A549 (cell line): ENCODE measurements around the gene ZNF618. TPM values are rescaled to one million over a fixed set of nuclear protein-coding genes. Genes with fewer than 3 reads are reported as not detected.

Source experiments
- ATAC-seq, 2 experiments: fragments of 200-7000 bp in 1 of 2; fragments of >200 bp in 1 of 2; cut with Nextera tagmentation in 1 of 2; cut with Tn5 transposase in 1 of 2; 3 replicates each; pipeline versions ENCODE4 v1.8.0 to v1.9.1; 2018 to 2020; ENCODE audit warnings: mild to moderate bottlenecking in 1 of 2, moderate library complexity in 1 of 2
- CTCF ChIA-PET: fragments of 300-600 bp; sonication (Branson Sonifier 250); formaldehyde crosslinking; extraction: SDS; loops from one replicate; lab custom pipeline; 2021; ENCODE audit warnings: antibody characterized with exemption, inconsistent platforms; lab: Yijun Ruan, JAX
- POLR2A ChIA-PET: fragments of 350-600 bp; formaldehyde crosslinking; extraction: SDS; loops from one replicate; lab custom pipeline; 2021; ENCODE audit warnings: antibody characterized with exemption, inconsistent platforms; lab: Yijun Ruan, JAX
- DNase-seq, 2 experiments: peaks; one replicate each; pipeline versions ENCODE4 v3.0.0 to v3.0.0-alpha.2; 2011 to 2016; ENCODE audit warnings: low read depth in 1 of 2, low spot score in 1 of 2
- FAIRE-seq: peaks from 2 replicates; lab custom pipeline; 2011; peaks lifted over from hg19 to GRCh38; lab: Jason Lieb, UNC
- H3K27ac ChIP-seq, 2 experiments: fragments of >200 bp; sonication (Bioruptor Twin); formaldehyde crosslinking; 3 replicates each; pipeline ENCODE4 v1.5.1; 2016 to 2017
- H3K4me1 ChIP-seq: fragments of >200 bp; sonication (Bioruptor Twin); formaldehyde crosslinking; 3 replicates; pipeline ENCODE4 v1.6.1; 2016
- H3K4me2 ChIP-seq: fragments of >200 bp; sonication (Bioruptor Twin); formaldehyde crosslinking; 3 replicates; pipeline ENCODE4 v1.6.1; 2016
- H3K4me3 ChIP-seq: fragments of >200 bp; sonication (Bioruptor Twin); formaldehyde crosslinking; 3 replicates; pipeline ENCODE4 v1.5.1; 2016
- H3K9me3 ChIP-seq: fragments of >200 bp; sonication (Bioruptor Twin); formaldehyde crosslinking; 3 replicates; pipeline ENCODE4 v1.6.1; 2016
- BHLHE40 ChIP-seq: IDR thresholded peaks from 2 replicates; pipeline ENCODE4 v1.6.1; 2012; ENCODE audit warnings: low read depth, low read length, inconsistent platforms
- CBX8 ChIP-seq: fragments of 200-600 bp; sonication (generic); IDR thresholded peaks from 2 replicates; pipeline ENCODE4 v1.6.1; 2016
- CHD2 ChIP-seq: fragments of 150-350 bp; IDR thresholded peaks from 2 replicates; pipeline ENCODE4 v1.6.1; 2014; ENCODE audit warnings: low read length; ENCODE audit not compliant: partially characterized antibody
- EHF ChIP-seq: fragments of 250-450 bp; sonication (Bioruptor Pico); IDR thresholded peaks from 2 replicates; pipeline ENCODE4 v1.5.0; 2020; ENCODE audit warnings: mild to moderate bottlenecking
- EHMT2 ChIP-seq: fragments of 200-600 bp; sonication (generic); IDR thresholded peaks from 2 replicates; pipeline ENCODE4 v1.6.1; 2016; ENCODE audit warnings: antibody characterized with exemption, low read depth, mild to moderate bottlenecking, moderate library complexity
- FOSB ChIP-seq: fragments of 250-450 bp; sonication (Bioruptor Pico); IDR thresholded peaks from 2 replicates; pipeline ENCODE4 v1.5.0; 2020; ENCODE audit warnings: mild to moderate bottlenecking, moderate library complexity
- HDAC2 ChIP-seq: fragments of 200-600 bp; sonication (generic); IDR thresholded peaks from 2 replicates; pipeline ENCODE4 v1.6.1; 2016
- HOXB13 ChIP-seq: fragments of 250-450 bp; sonication (Bioruptor Pico); IDR thresholded peaks from 2 replicates; pipeline ENCODE4 v1.5.0; 2020; ENCODE audit warnings: low read depth, mild to moderate bottlenecking, moderate library complexity
- HOXB5 ChIP-seq: fragments of 250-450 bp; sonication (Bioruptor Pico); IDR thresholded peaks from 2 replicates; pipeline ENCODE4 v1.5.0; 2020; ENCODE audit warnings: mild to moderate bottlenecking, moderate library complexity
- MYC ChIP-seq: IDR thresholded peaks from 2 replicates; pipeline ENCODE4 v1.6.1; 2012; ENCODE audit warnings: mild to moderate bottlenecking, inconsistent platforms, low read length, improper control_type of control experiment, borderline replicate concordance
- NPAS2 ChIP-seq: fragments of 250-450 bp; sonication (Bioruptor Pico); IDR thresholded peaks from 2 replicates; pipeline ENCODE4 v1.8.0; 2022; ENCODE audit warnings: mild to moderate bottlenecking, moderate library complexity, borderline replicate concordance
- POLR2AphosphoS2 ChIP-seq: conservative IDR thresholded peaks from 2 replicates; pipeline ENCODE4 v1.6.1; 2012; ENCODE audit warnings: low read length, improper control_type of control experiment, inconsistent platforms
- RAD21 ChIP-seq, 2 experiments: fragments of >200 bp in 1 of 2; sonication (Bioruptor Twin) in 1 of 2; formaldehyde crosslinking in 1 of 2; IDR thresholded peaks in 1 of 2; conservative IDR thresholded peaks in 1 of 2; 2 replicates in 1 of 2; 3 replicates in 1 of 2; pipeline ENCODE4 v1.6.1; 2012 to 2018; ENCODE audit warnings: inconsistent platforms in 1 of 2
- SMC3 ChIP-seq: fragments of >200 bp; sonication (Bioruptor Twin); formaldehyde crosslinking; IDR thresholded peaks from 3 replicates; pipeline ENCODE4 v1.6.1; 2018; ENCODE audit warnings: inconsistent platforms
- TFCP2L1 ChIP-seq: fragments of 250-450 bp; sonication (Bioruptor Pico); IDR thresholded peaks from 2 replicates; pipeline ENCODE4 v1.5.0; 2021; ENCODE audit warnings: mild to moderate bottlenecking
- TP53 ChIP-seq: fragments of 250-450 bp; sonication (Bioruptor Pico); IDR thresholded peaks from 2 replicates; pipeline ENCODE4 v1.5.0; 2021; ENCODE audit warnings: mild to moderate bottlenecking, moderate library complexity
- ZNF302 ChIP-seq: fragments of 250-450 bp; sonication (Bioruptor Pico); IDR thresholded peaks from 2 replicates; pipeline ENCODE4 v1.9.0; 2021; ENCODE audit warnings: inconsistent platforms, mild to moderate bottlenecking, moderate library complexity
- WGBS: methylation state at CpG from one replicate; pipeline ENCODE4 v1.1.6; 2017; ENCODE audit errors: missing lambda C conversion rate; 5-methylcytosine and 5-hydroxymethylcytosine counted together
- polyA plus RNA-seq, 4 experiments: library from polyadenylated mRNA; depleted of rRNA in 3 of 4; stranded (reverse); fragments of >200 nt; fragmentation: RNase III in 1 of 4; extraction: RNeasy Plus Mini Kit Qiagen cat#74134 plus additional on column Dnase treatment in 1 of 4; gene quantifications; 2 replicates in 3 of 4; 3 replicates in 1 of 4; pipeline ENCODE4 v1.2.3, GENCODE V29; 2011 to 2017
- TF ChIP-seq, protein P1 (sequence below): fragments of >200 bp; sonication (Bioruptor Twin); formaldehyde crosslinking; IDR thresholded peaks from 2 replicates; pipeline ENCODE4 v1.6.1; 2016
- TF ChIP-seq, protein P2 (sequence below): fragments of >200 bp; sonication (Bioruptor Twin); formaldehyde crosslinking; IDR thresholded peaks from 3 replicates; pipeline ENCODE4 v1.5.1; 2016
- TF ChIP-seq, protein P3 (sequence below): fragments of 450-650 bp; IDR thresholded peaks from 2 replicates; pipeline ENCODE4 v1.6.1; 2014; ENCODE audit warnings: antibody characterized with exemption

ZNF618 gene
- polyA plus RNA-seq, 2 of the 4 experiments (the other 2 are of a cell fraction): 9.0 to 10.0 TPM

DNA sequence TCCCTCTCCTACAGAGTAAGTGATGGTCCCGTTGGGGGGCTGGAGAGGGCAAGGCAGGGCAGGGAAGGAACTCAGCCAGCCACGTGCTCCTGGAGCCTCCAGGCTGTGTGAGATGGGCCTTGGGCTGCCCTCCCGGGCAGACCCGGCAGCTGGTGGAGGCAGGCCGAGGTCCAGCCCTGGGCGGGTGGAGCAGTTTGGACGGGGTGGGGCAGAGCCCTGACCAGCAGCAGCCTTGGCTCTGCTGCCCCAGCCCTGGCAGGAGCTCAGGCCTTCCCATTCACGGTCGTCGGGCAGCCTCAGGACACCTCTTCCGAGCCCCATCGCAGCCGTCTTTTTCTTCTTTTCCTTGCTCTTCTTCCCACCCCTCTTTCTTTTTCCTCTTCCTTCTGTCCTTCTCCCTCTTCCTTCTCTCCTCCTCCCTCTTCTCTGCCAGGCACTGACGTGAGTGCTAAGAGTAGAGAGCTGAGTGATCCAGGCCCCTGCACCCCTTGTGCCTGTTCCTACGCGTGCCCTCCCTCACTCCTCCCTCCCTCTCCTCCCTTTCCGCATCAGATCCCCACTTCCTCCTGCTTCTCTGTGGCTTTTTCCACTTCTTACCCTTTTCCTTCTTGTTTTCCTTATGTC lies 159.2 kb downstream of the ZNF618 start:
- peak in 1 of 2 experiments; percentile 16; a peak in 1 of 6 replicates for ATAC-seq
- DNase-seq: no peak

DNA sequence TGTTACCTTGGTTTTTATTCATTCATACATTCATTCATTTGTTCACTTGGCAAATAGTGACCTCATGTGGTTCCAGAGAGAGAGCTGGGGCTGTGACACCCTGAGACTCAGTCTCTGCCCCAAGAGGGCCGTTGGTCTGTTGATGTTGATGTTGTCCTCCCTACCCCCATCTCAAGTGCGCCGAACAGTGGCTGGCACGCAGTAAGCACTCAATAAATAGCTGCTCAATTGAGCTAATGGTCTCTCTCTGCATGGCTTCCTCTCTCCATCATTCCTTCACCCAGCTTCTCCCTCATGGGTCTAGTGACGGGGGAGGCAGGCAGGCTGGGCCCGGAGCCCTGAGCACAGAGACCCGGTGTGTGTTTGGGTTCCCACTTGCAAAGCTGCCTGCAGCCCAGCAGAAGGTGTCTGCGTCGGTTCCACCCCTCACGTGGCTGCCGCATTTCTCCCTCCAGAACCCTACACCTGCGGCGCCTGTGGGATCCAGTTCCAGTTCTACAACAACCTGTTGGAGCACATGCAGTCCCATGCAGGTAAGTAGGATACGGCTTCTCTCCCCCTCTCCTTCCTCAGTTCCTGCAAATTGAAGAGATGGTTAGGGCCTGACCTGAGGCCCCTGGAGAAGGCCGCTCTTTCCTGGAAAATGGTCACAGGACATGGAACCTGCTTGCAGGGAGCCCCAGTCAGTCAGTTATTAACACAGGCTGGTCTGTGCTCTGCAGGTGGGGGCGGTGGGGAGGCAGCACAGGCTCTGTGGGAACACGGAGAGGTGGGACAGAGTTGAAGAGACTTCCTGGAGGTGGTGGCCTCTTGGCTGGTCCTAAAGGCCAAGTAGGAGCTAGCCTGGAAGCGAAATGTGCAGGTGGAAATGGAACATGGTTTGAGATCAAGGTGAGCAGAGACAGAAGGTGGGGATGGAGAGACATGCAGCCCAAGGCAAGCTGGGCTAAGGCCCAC lies 160.0 kb downstream of the ZNF618 start:
- H3K9me3 ChIP-seq: no peaks in the 10 kb centered on the region
- TF ChIP-seq, protein P1, sequence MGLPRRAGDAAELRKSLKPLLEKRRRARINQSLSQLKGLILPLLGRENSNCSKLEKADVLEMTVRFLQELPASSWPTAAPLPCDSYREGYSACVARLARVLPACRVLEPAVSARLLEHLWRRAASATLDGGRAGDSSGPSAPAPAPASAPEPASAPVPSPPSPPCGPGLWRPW: no peak
- no peak for TF ChIP-seq BHLHE40
- TF ChIP-seq EHF (CRISPR knock-in tag): no peak
- TF ChIP-seq, protein P2, sequence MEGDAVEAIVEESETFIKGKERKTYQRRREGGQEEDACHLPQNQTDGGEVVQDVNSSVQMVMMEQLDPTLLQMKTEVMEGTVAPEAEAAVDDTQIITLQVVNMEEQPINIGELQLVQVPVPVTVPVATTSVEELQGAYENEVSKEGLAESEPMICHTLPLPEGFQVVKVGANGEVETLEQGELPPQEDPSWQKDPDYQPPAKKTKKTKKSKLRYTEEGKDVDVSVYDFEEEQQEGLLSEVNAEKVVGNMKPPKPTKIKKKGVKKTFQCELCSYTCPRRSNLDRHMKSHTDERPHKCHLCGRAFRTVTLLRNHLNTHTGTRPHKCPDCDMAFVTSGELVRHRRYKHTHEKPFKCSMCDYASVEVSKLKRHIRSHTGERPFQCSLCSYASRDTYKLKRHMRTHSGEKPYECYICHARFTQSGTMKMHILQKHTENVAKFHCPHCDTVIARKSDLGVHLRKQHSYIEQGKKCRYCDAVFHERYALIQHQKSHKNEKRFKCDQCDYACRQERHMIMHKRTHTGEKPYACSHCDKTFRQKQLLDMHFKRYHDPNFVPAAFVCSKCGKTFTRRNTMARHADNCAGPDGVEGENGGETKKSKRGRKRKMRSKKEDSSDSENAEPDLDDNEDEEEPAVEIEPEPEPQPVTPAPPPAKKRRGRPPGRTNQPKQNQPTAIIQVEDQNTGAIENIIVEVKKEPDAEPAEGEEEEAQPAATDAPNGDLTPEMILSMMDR: no peak
- TF ChIP-seq NPAS2 (CRISPR knock-in tag): no peak
- no peak for TF ChIP-seq ZNF302
- no peak for TF ChIP-seq MYC
- no peak for TF ChIP-seq TFCP2L1 (CRISPR knock-in tag)
- TF ChIP-seq TP53 (CRISPR knock-in tag): no peak
- TF ChIP-seq CBX8: no peak
- TF ChIP-seq POLR2AphosphoS2: no peak
- no peak for TF ChIP-seq FOSB
- TF ChIP-seq CHD2: no peak
- TF ChIP-seq HOXB5 (CRISPR knock-in tag): no peak
- TF ChIP-seq, all 56 proteins: peak for 0
- ATAC-seq: no peak
- POLR2A ChIA-PET: no interaction called here
- no peaks in the 10 kb centered on the region for H3K4me1 ChIP-seq
- DNase-seq: no peak
- FAIRE-seq: no peak
- H3K4me3 ChIP-seq: no peak overlapping the region
- H3K27ac ChIP-seq: no peak overlapping the region
- CTCF ChIA-PET: interaction anchor here (0.6 to 4.9 kb wide), 5 partner anchors 12 to 542 kb away, joined by 3 to 20 read pairs (median 3); no protein-coding TSS in a partner anchor
- WGBS: 92% methylated on average over 17 of the region's 18 CpGs
- H3K4me2 ChIP-seq: no peak overlapping the region

More for the DNA sequence above, 159.2 kb downstream of the ZNF618 start:
- Histone ChIP-seq H3K27ac (no peak overlapping the region), H3K4me3 (no peak overlapping the region), H3K4me1 (no peaks in the 10 kb centered on the region), H3K9me3 (no peaks in the 10 kb centered on the region), H3K4me2 (no peak overlapping the region)
- TF ChIP-seq, protein P3, sequence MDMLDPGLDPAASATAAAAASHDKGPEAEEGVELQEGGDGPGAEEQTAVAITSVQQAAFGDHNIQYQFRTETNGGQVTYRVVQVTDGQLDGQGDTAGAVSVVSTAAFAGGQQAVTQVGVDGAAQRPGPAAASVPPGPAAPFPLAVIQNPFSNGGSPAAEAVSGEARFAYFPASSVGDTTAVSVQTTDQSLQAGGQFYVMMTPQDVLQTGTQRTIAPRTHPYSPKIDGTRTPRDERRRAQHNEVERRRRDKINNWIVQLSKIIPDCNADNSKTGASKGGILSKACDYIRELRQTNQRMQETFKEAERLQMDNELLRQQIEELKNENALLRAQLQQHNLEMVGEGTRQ: no peak
- TF ChIP-seq SMC3 (no peak), HOXB13 (CRISPR knock-in tag) (no peak), RAD21 (conservative IDR thresholded peaks at IDR 0.05 in 1 of 2, IDR thresholded peaks at IDR 0.05 in 1 of 2) (no peak), EHF (CRISPR knock-in tag) (no peak), HDAC2 (no peak), EHMT2 (no peak)
- WGBS: 91% methylated on average over 15 of the region's 17 CpGs
- ChIA-PET POLR2A (no interaction called here), CTCF (interaction anchor here (0.7 to 4.9 kb wide), 5 partner anchors 11 to 47 kb away, joined by 3 to 20 read pairs (median 4); no protein-coding TSS in a partner anchor)
- no peak for FAIRE-seq
